Endodermal cell (in vitro differentiated cells): ENCODE data around the gene DSE. TPM values are rescaled to one million over a fixed set of nuclear protein-coding genes. Genes with fewer than 3 reads are reported as not detected.

Source experiments
- DNase-seq: peaks from one replicate; pipeline ENCODE4 v3.0.0-alpha.2; 2017
- H3K27ac ChIP-seq: 2 replicates; pipeline ENCODE4 v1.5.1; 2013; ENCODE audit warnings: mild to moderate bottlenecking, low read depth, low read length, moderate library complexity
- H3K27me3 ChIP-seq: 2 replicates; pipeline ENCODE4 v1.6.1; 2013; ENCODE audit warnings: mild to moderate bottlenecking, low read length, moderate library complexity; ENCODE audit not compliant: insufficient read depth, control insufficient read depth, poor library complexity, severe bottlenecking
- H3K36me3 ChIP-seq: 2 replicates; pipeline ENCODE4 v1.7.0; 2013; ENCODE audit warnings: mild to moderate bottlenecking, low read length, moderate library complexity; ENCODE audit not compliant: control insufficient read depth, insufficient read depth
- H3K4me1 ChIP-seq: one replicate; pipeline ENCODE4 v1.7.0; 2013; ENCODE audit warnings: low read length; ENCODE audit not compliant: control insufficient read depth, insufficient read depth
- H3K4me3 ChIP-seq: 2 replicates; pipeline ENCODE4 v1.5.1; 2013; ENCODE audit warnings: mild to moderate bottlenecking, low read length, moderate library complexity
- H3K9ac ChIP-seq: 2 replicates; pipeline ENCODE4 v1.6.1; 2013; ENCODE audit warnings: mild to moderate bottlenecking, low read length, moderate library complexity; ENCODE audit not compliant: poor library complexity, severe bottlenecking; ENCODE audit errors: extremely low read depth
- H3K9me3 ChIP-seq: 2 replicates; pipeline ENCODE4 v1.6.1; 2013; ENCODE audit warnings: mild to moderate bottlenecking, low read length, moderate library complexity; ENCODE audit not compliant: control insufficient read depth
- H3K27ac Mint-ChIP-seq: 2 replicates; pipeline ENCODE4 v1.8.0; 2020; ENCODE audit warnings: mixed read lengths
- H3K27me3 Mint-ChIP-seq: 2 replicates; pipeline ENCODE4 v1.8.0; 2021; ENCODE audit warnings: mild to moderate bottlenecking, mixed read lengths; ENCODE audit not compliant: insufficient read depth
- H3K36me3 Mint-ChIP-seq: 2 replicates; pipeline ENCODE4 v1.8.0; 2020; ENCODE audit warnings: low read depth, mixed read lengths
- H3K4me1 Mint-ChIP-seq: 2 replicates; pipeline ENCODE4 v1.8.0; 2020; ENCODE audit warnings: mixed read lengths
- H3K4me3 Mint-ChIP-seq: 2 replicates; pipeline ENCODE4 v1.8.0; 2020; ENCODE audit warnings: mild to moderate bottlenecking, moderate library complexity, mixed read lengths
- H3K9me3 Mint-ChIP-seq: 2 replicates; pipeline ENCODE4 v1.8.0; 2020; ENCODE audit warnings: mild to moderate bottlenecking, mixed read lengths
- WGBS, 2 experiments: methylation state at CpG; one replicate each; pipeline versions ENCODE4 v1.1.5 to v1.1.7; 2013; ENCODE audit warnings: missing lambda C conversion rate in 2 of 2, mixed read lengths in 1 of 2; ENCODE audit not compliant: insufficient coverage in 1 of 2, insufficient read length in 1 of 2; 5-methylcytosine and 5-hydroxymethylcytosine counted together
- total RNA-seq, 2 donors: library from RNA; stranded (reverse); fragmentation: NEBNext Ultra II Directional in 1 of 2; extraction: Animal tissue kit (Norgen Biotek cat#: 25700) in 1 of 2; gene quantifications; 2 replicates in 1 of 2; 3 replicates in 1 of 2; pipeline ENCODE4 v1.2.1, GENCODE V29; 2021
- TF ChIP-seq, protein P1 (sequence below): fragments of 200-600 bp; sonication (generic); conservative IDR thresholded peaks from 2 replicates; pipeline ENCODE4 v1.5.0; 2021; ENCODE audit warnings: antibody characterized with exemption, mild to moderate bottlenecking

The DSE gene
- total RNA-seq, 2 donors from 2014 or later, result 42.3 to 44.3 TPM

DNA sequence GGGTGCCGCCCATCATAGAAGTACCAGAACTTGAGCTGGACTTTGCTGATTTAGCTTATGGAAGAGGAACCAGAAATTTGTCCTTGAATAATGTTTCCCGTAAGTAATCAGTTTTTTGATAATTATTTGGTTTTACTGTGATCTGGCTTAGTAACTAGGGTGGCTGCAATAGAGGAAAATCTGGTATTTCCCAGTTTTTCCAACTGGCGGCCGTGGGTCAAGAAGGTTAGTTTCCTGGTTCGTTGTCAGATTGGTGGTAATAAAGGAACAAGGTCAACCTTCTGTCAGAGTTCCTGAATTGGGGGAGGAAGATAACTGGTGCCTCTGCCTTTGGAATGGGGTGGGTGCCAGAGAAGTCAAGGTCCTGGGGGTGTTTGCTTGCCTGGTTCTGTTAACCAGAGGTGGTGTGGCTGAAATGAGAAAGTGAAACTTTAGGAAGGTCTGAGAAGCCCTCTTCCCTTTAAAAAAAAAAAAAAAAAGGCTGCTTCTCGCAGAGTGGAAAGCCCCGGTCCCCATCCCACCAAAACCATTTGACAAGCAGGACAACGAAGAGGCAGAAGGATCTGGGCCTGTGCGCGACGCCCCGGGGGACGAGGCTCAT is 90.7 kb downstream of the DSE start, which contains the start of gene CALHM6:
CALHM6 (plus strand) TSS at position 45 of the 601 bp plus-strand sequence; CDS start at position 600, 555 bp downstream.
- Histone ChIP-seq H3K4me3 (peak within 1 kb of the TSS; percentile 67), H3K4me1 (no peaks in the 10 kb centered on the region), H3K36me3 (no peaks in the 10 kb centered on the region), H3K27ac (no peak within 1 kb of the TSS), H3K9ac (no peak within 1 kb of the TSS), H3K9me3 (no peaks in the 10 kb centered on the region), H3K27me3 (peaks cover 55% of the 10 kb centered on the region)
- H3K36me3 Mint-ChIP-seq, result no peaks in the 10 kb centered on the region
- TF ChIP-seq, protein P1, sequence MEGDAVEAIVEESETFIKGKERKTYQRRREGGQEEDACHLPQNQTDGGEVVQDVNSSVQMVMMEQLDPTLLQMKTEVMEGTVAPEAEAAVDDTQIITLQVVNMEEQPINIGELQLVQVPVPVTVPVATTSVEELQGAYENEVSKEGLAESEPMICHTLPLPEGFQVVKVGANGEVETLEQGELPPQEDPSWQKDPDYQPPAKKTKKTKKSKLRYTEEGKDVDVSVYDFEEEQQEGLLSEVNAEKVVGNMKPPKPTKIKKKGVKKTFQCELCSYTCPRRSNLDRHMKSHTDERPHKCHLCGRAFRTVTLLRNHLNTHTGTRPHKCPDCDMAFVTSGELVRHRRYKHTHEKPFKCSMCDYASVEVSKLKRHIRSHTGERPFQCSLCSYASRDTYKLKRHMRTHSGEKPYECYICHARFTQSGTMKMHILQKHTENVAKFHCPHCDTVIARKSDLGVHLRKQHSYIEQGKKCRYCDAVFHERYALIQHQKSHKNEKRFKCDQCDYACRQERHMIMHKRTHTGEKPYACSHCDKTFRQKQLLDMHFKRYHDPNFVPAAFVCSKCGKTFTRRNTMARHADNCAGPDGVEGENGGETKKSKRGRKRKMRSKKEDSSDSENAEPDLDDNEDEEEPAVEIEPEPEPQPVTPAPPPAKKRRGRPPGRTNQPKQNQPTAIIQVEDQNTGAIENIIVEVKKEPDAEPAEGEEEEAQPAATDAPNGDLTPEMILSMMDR, result no peak
- WGBS, 2 experiments, result 61 to 89% methylated on average over 2 to 13 of the region's 13 CpGs
- H3K27ac Mint-ChIP-seq, result no peak within 1 kb of the TSS
- peaks cover 55% of the 10 kb centered on the region for H3K27me3 Mint-ChIP-seq
- H3K4me3 Mint-ChIP-seq, result peak within 1 kb of the TSS; percentile 51
- H3K4me1 Mint-ChIP-seq, result peaks cover 9% of the 10 kb centered on the region
- H3K9me3 Mint-ChIP-seq, result no peaks in the 10 kb centered on the region
- DNase-seq, result no peak

DNA sequence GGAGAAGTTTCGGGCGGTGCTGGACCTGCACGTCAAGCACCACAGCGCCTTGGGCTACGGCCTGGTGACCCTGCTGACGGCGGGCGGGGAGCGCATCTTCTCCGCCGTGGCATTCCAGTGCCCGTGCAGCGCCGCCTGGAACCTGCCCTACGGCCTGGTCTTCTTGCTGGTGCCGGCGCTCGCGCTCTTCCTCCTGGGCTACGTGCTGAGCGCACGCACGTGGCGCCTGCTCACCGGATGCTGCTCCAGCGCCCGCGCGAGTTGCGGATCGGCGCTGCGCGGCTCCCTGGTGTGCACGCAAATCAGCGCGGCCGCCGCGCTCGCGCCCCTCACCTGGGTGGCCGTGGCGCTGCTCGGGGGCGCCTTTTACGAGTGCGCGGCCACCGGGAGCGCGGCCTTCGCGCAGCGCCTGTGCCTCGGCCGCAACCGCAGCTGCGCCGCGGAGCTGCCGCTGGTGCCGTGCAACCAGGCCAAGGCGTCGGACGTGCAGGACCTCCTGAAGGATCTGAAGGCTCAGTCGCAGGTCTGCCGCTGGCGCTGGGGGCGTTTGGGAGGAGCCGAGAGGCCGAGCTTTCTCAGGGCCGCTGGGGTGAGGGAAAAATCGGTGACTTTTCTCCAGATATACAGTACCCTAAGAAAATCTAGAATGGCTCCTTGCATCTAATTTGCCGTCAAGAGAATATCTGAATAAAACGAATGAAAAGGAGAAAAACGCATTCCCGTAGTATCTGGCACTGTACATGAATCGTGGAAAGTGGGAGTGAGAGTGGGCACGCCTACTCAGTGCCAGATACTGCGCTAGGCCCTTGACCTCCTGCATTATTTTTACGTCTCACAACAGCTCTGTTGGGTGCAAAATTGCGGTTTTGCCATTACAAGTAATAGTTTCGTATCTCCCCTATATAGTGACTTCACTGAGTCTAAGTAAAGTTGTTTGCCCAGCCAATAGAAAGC is 91.5 kb downstream of the DSE start:
- WGBS, 2 experiments, result 11 to 15% methylated on average over 39 to 84 of the region's 84 CpGs
- Mint-ChIP-seq H3K9me3 (no peaks in the 10 kb centered on the region), H3K4me3 (peak overlapping the region; percentile 51), H3K27me3 (peaks cover 54% of the 10 kb centered on the region), H3K36me3 (no peaks in the 10 kb centered on the region), H3K4me1 (peaks cover 9% of the 10 kb centered on the region), H3K27ac (no peak overlapping the region)
- DNase-seq, result peak; percentile 92
- peaks cover 55% of the 10 kb centered on the region for H3K27me3 ChIP-seq
- H3K27ac ChIP-seq, result no peak overlapping the region
- TF ChIP-seq, protein P1, result peak; percentile 24
- H3K4me1 ChIP-seq, result no peaks in the 10 kb centered on the region
- no peaks in the 10 kb centered on the region for H3K9me3 ChIP-seq
- peak overlapping the region; percentile 67 for H3K4me3 ChIP-seq
- H3K9ac ChIP-seq, result no peak overlapping the region
- H3K36me3 ChIP-seq, result no peaks in the 10 kb centered on the region

DNA sequence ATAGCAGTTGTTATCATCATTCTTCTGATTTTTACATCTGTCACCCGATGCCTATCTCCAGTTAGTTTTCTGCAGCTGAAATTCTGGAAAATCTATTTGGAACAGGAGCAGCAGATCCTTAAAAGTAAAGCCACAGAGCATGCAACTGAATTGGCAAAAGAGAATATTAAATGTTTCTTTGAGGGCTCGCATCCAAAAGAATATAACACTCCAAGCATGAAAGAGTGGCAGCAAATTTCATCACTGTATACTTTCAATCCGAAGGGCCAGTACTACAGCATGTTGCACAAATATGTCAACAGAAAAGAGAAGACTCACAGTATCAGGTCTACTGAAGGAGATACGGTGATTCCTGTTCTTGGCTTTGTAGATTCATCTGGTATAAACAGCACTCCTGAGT is 92.6 kb downstream of the DSE start:
- Mint-ChIP-seq H3K27me3 (peaks cover 52% of the 10 kb centered on the region), H3K36me3 (no peaks in the 10 kb centered on the region), H3K4me3 (no peak overlapping the region), H3K4me1 (peaks cover 9% of the 10 kb centered on the region), H3K27ac (no peak overlapping the region), H3K9me3 (no peaks in the 10 kb centered on the region)
- WGBS, 2 experiments, result 96 to 100% methylated on average over 4 of the region's 4 CpGs
- Histone ChIP-seq H3K27ac (no peak overlapping the region), H3K27me3 (peaks cover 55% of the 10 kb centered on the region), H3K4me1 (no peaks in the 10 kb centered on the region), H3K36me3 (no peaks in the 10 kb centered on the region), H3K9me3 (no peaks in the 10 kb centered on the region), H3K4me3 (no peak overlapping the region), H3K9ac (no peak overlapping the region)
- DNase-seq, result no peak
- TF ChIP-seq, protein P1, result no peak
